HepG2 (cell line): ENCODE results near the gene DBN1. TPM values are rescaled to one million over a fixed set of nuclear protein-coding genes. Genes with fewer than 3 reads are reported as not detected.

Experiments used
- EP300 ChIP-seq, 3 experiments: sonication (generic) in 1 of 3; formaldehyde crosslinking in 1 of 3; IDR thresholded peaks; 2 replicates each; pipeline versions ENCODE4 v1.5.1 to v1.6.1; 2011 to 2020; ENCODE audit warnings: low read depth in 2 of 3, low read length in 2 of 3, borderline replicate concordance in 1 of 3, improper control_type of control experiment in 1 of 3, mild to moderate bottlenecking in 1 of 3, missing genetic modification reagents in 1 of 3, moderate library complexity in 1 of 3
- KLF12 ChIP-seq: sonication (generic); formaldehyde crosslinking; IDR thresholded peaks from 2 replicates; pipeline ENCODE4 v1.4.0; 2020; ENCODE audit warnings: missing genetic modification reagents, borderline replicate concordance
- KLF16 ChIP-seq, 2 experiments: sonication (generic) in 1 of 2; formaldehyde crosslinking in 1 of 2; IDR thresholded peaks; 2 replicates each; pipeline versions ENCODE4 v1.6.1 to v1.8.0; 2016 to 2023; ENCODE audit warnings: missing genetic modification reagents in 2 of 2, missing compliant biosample characterization in 1 of 2
- KMT2A ChIP-seq: sonication (generic); formaldehyde crosslinking; IDR thresholded peaks from 2 replicates; pipeline ENCODE4 v1.4.0; 2020; ENCODE audit warnings: missing genetic modification reagents
- MTF1 ChIP-seq: sonication (generic); formaldehyde crosslinking; IDR thresholded peaks from 2 replicates; pipeline ENCODE4 v1.5.0; 2020; ENCODE audit warnings: missing genetic modification reagents
- MXD4 ChIP-seq: IDR thresholded peaks from 2 replicates; pipeline ENCODE4 v1.6.1; 2016; ENCODE audit warnings: mild to moderate bottlenecking, missing biosample characterization, missing genetic modification reagents
- NFYB ChIP-seq: sonication (generic); formaldehyde crosslinking; IDR thresholded peaks from 2 replicates; pipeline ENCODE4 v1.4.0; 2020; ENCODE audit warnings: missing genetic modification reagents
- ZZZ3 ChIP-seq: sonication (generic); formaldehyde crosslinking; IDR thresholded peaks from 2 replicates; pipeline ENCODE4 v1.4.0; 2020; ENCODE audit warnings: missing genetic modification reagents, mild to moderate bottlenecking, borderline replicate concordance
- polyA plus RNA-seq, 8 experiments: library from polyadenylated mRNA; depleted of rRNA in 3 of 8; stranded (reverse) in 7 of 8; unstranded in 1 of 8; fragments of >200 nt; fragmentation: Illumina TruSeq in 4 of 8; extraction: Trizol in 4 of 8; gene quantifications; 2 replicates each; pipeline versions ENCODE4 v1.2.1 to v1.2.3, GENCODE V29; 2011 to 2016; ENCODE audit warnings: low read depth in 4 of 8, missing spikeins in 1 of 8, mixed read lengths in 1 of 8; ENCODE audit not compliant: insufficient read depth in 1 of 8
- total RNA-seq, 5 experiments: library from RNA; depleted of rRNA; stranded (reverse); fragments of >200 nt; fragmentation: Illumina TruSeq; extraction: Trizol; gene quantifications; 2 replicates each; pipeline ENCODE4 v1.2.3, GENCODE V29; 2016; ENCODE audit warnings: low read depth in 1 of 5
- TF ChIP-seq, protein P1 (sequence below): sonication (generic); formaldehyde crosslinking; IDR thresholded peaks from 2 replicates; pipeline ENCODE4 v1.4.0; 2020; ENCODE audit warnings: missing genetic modification reagents
- TF ChIP-seq, protein P2 (sequence below): sonication (generic); formaldehyde crosslinking; IDR thresholded peaks from 2 replicates; pipeline ENCODE4 v1.9.0; 2022; ENCODE audit warnings: low read depth, missing genetic modification reagents
- TF ChIP-seq, protein P3 (sequence below): sonication (generic); formaldehyde crosslinking; IDR thresholded peaks from 2 replicates; pipeline ENCODE4 v1.4.0; 2020; ENCODE audit warnings: mild to moderate bottlenecking, missing genetic modification reagents
- TF ChIP-seq, protein P4 (sequence below): sonication (generic); formaldehyde crosslinking; IDR thresholded peaks from 2 replicates; pipeline ENCODE4 v1.4.0; 2020; ENCODE audit warnings: low read depth, missing genetic modification reagents
- TF ChIP-seq, protein P5 (sequence below): IDR thresholded peaks from 2 replicates; pipeline ENCODE4 v1.6.1; 2016; ENCODE audit warnings: low read depth
- TF ChIP-seq, protein P6 (sequence below): IDR thresholded peaks from 2 replicates; pipeline ENCODE4 v1.6.1; 2016; ENCODE audit warnings: missing compliant biosample characterization, missing genetic modification reagents, borderline replicate concordance

The DBN1 gene
- total and polyA plus RNA-seq, 2 of the 13 experiments (the other 11 are each of a cell fraction or from before 2014, with no cell fraction given) = 27.0 to 37.3 TPM

DNA sequence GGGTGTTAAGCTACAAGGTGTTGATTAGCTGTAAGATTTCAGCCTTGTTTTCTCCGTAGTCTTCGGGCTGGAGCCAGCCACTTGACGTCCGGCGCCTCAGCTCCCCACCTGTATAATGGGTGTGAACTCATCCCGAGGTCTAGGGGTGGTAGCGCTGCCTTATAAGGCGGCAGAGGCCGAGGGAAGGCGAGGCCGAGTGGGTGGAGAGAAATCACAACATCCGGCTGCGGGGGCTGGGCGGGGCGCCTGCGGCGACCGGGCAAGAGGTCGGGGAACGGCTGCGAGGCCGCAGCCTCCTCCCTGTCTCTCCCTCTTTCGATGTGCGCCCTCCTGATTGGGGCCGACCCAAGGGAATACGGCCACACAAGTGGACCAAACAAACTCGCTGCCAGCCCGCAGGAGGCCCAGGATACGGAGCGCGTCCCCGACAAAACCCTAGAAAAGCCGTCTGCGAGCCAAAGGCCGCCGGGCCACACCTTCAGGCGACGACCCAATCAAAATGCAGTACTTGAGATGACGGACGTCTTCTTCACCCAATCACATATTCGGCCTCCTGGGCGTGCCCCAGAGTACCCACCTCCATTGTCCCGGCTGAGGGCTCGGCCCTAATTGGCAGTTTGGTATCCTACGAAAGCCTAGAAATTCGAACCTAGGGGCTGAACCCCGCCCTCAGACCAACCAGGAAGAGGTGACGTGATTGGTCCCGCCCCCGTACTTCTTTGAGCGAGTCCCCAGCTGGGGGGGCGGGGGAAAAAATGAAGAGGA is 47.5 kb downstream of the DBN1 start (continued):
- TF ChIP-seq, protein P1, sequence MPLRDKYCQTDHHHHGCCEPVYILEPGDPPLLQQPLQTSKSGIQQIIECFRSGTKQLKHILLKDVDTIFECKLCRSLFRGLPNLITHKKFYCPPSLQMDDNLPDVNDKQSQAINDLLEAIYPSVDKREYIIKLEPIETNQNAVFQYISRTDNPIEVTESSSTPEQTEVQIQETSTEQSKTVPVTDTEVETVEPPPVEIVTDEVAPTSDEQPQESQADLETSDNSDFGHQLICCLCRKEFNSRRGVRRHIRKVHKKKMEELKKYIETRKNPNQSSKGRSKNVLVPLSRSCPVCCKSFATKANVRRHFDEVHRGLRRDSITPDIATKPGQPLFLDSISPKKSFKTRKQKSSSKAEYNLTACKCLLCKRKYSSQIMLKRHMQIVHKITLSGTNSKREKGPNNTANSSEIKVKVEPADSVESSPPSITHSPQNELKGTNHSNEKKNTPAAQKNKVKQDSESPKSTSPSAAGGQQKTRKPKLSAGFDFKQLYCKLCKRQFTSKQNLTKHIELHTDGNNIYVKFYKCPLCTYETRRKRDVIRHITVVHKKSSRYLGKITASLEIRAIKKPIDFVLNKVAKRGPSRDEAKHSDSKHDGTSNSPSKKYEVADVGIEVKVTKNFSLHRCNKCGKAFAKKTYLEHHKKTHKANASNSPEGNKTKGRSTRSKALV = peak; percentile 70
- TF ChIP-seq NFYB (peak; percentile 91), MXD4 (CRISPR knock-in tag) (peak; percentile 47; the same call in 1 of the 2 replicates), ZZZ3 (no peak), EP300 (IDR thresholded peaks at IDR 0.05; ENCODE audit: low read depth in 2 of 2, low read length in 2 of 2) (no peak), EP300 (CRISPR knock-in tag; IDR thresholded peaks at IDR 0.05; ENCODE audit: borderline replicate concordance) (0 out of 2 replicates have a peak, but pooled peaks have one; percentile 37), MTF1 (CRISPR knock-in tag) (no peak), KLF12 (peak; percentile 89; the same call in 1 of the 2 replicates), KMT2A (CRISPR knock-in tag) (no peak), KLF16 (CRISPR knock-in tag; IDR thresholded peaks at IDR 0.05) (peak in 1 of 2 experiments; percentile 72; a peak in 1 of 4 replicates)
- TF ChIP-seq, protein P2, sequence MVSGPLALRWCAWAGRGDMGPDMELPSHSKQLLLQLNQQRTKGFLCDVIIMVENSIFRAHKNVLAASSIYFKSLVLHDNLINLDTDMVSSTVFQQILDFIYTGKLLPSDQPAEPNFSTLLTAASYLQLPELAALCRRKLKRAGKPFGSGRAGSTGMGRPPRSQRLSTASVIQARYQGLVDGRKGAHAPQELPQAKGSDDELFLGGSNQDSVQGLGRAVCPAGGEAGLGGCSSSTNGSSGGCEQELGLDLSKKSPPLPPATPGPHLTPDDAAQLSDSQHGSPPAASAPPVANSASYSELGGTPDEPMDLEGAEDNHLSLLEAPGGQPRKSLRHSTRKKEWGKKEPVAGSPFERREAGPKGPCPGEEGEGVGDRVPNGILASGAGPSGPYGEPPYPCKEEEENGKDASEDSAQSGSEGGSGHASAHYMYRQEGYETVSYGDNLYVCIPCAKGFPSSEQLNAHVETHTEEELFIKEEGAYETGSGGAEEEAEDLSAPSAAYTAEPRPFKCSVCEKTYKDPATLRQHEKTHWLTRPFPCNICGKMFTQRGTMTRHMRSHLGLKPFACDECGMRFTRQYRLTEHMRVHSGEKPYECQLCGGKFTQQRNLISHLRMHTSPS (CRISPR knock-in tag) = no peak; the same call in 1 of the 2 replicates
- TF ChIP-seq, protein P3, sequence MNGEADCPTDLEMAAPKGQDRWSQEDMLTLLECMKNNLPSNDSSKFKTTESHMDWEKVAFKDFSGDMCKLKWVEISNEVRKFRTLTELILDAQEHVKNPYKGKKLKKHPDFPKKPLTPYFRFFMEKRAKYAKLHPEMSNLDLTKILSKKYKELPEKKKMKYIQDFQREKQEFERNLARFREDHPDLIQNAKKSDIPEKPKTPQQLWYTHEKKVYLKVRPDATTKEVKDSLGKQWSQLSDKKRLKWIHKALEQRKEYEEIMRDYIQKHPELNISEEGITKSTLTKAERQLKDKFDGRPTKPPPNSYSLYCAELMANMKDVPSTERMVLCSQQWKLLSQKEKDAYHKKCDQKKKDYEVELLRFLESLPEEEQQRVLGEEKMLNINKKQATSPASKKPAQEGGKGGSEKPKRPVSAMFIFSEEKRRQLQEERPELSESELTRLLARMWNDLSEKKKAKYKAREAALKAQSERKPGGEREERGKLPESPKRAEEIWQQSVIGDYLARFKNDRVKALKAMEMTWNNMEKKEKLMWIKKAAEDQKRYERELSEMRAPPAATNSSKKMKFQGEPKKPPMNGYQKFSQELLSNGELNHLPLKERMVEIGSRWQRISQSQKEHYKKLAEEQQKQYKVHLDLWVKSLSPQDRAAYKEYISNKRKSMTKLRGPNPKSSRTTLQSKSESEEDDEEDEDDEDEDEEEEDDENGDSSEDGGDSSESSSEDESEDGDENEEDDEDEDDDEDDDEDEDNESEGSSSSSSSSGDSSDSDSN (CRISPR knock-in tag) = 0 out of 2 replicates have a peak, but pooled peaks have one; percentile 30
- TF ChIP-seq, protein P4, sequence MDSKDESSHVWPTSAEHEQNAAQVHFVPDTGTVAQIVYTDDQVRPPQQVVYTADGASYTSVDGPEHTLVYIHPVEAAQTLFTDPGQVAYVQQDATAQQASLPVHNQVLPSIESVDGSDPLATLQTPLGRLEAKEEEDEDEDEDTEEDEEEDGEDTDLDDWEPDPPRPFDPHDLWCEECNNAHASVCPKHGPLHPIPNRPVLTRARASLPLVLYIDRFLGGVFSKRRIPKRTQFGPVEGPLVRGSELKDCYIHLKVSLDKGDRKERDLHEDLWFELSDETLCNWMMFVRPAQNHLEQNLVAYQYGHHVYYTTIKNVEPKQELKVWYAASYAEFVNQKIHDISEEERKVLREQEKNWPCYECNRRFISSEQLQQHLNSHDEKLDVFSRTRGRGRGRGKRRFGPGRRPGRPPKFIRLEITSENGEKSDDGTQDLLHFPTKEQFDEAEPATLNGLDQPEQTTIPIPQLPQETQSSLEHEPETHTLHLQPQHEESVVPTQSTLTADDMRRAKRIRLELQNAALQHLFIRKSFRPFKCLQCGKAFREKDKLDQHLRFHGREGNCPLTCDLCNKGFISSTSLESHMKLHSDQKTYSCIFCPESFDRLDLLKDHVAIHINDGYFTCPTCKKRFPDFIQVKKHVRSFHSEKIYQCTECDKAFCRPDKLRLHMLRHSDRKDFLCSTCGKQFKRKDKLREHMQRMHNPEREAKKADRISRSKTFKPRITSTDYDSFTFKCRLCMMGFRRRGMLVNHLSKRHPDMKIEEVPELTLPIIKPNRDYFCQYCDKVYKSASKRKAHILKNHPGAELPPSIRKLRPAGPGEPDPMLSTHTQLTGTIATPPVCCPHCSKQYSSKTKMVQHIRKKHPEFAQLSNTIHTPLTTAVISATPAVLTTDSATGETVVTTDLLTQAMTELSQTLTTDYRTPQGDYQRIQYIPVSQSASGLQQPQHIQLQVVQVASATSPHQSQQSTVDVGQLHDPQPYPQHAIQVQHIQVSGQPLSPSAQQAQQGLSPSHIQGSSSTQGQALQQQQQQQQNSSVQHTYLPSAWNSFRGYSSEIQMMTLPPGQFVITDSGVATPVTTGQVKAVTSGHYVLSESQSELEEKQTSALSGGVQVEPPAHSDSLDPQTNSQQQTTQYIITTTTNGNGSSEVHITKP (CRISPR knock-in tag) = peak; percentile 25
- TF ChIP-seq, protein P5, sequence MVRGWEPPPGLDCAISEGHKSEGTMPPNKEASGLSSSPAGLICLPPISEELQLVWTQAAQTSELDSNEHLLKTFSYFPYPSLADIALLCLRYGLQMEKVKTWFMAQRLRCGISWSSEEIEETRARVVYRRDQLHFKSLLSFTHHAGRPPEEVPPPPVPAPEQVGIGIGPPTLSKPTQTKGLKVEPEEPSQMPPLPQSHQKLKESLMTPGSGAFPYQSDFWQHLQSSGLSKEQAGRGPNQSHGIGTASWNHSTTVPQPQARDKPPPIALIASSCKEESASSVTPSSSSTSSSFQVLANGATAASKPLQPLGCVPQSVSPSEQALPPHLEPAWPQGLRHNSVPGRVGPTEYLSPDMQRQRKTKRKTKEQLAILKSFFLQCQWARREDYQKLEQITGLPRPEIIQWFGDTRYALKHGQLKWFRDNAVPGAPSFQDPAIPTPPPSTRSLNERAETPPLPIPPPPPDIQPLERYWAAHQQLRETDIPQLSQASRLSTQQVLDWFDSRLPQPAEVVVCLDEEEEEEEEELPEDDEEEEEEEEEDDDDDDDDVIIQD (CRISPR knock-in tag) = peak; percentile 58
- TF ChIP-seq, protein P6, sequence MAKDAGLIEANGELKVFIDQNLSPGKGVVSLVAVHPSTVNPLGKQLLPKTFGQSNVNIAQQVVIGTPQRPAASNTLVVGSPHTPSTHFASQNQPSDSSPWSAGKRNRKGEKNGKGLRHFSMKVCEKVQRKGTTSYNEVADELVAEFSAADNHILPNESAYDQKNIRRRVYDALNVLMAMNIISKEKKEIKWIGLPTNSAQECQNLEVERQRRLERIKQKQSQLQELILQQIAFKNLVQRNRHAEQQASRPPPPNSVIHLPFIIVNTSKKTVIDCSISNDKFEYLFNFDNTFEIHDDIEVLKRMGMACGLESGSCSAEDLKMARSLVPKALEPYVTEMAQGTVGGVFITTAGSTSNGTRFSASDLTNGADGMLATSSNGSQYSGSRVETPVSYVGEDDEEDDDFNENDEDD (CRISPR knock-in tag) = peak; percentile 55; the same call in 1 of the 2 replicates
